MM.1S (cell line): ENCODE data around the gene ANXA6.

Experiments
- EZH2 ChIP-seq: fragments of 300-600 bp; sonication (generic); optimal IDR thresholded peaks from 2 replicates; pipeline ENCODE3; 2017; ENCODE audit warnings: low read depth, mild to moderate bottlenecking, antibody characterized with exemption, low read length, mixed read lengths
- EZH2phosphoT487 ChIP-seq: fragments of 300-600 bp; sonication (generic); IDR thresholded peaks from 2 replicates; pipeline ENCODE4 v1.6.1; 2018; ENCODE audit warnings: antibody characterized with exemption, low read length
- TF ChIP-seq, protein P1 (sequence below): fragments of 300-600 bp; sonication (generic); IDR thresholded peaks from 2 replicates; pipeline ENCODE4 v1.5.1; 2016; ENCODE audit warnings: antibody characterized with exemption, low read length, mixed read lengths

DNA sequence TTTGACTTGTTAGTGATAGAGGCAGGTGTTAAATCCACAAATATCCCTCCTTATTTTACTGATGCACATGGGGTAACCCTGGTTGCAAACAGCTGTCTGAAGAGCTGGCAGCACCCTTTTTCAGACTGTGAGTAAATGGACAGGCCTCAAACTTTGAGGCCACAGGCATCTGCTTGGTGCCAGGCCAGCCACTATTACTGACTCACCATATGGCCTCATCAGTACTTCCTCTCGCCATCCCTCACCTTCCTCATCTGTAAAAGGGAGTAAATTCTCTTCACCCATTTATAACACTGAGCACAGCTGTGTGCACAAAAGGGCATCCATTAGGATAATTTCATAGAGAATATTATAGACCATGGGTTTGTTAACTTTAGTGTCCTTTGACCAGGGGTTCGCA is 64.8 kb downstream of the ANXA6 start:
- TF ChIP-seq EZH2 (no peak), EZH2phosphoT487 (no peak)
- TF ChIP-seq, protein P1, sequence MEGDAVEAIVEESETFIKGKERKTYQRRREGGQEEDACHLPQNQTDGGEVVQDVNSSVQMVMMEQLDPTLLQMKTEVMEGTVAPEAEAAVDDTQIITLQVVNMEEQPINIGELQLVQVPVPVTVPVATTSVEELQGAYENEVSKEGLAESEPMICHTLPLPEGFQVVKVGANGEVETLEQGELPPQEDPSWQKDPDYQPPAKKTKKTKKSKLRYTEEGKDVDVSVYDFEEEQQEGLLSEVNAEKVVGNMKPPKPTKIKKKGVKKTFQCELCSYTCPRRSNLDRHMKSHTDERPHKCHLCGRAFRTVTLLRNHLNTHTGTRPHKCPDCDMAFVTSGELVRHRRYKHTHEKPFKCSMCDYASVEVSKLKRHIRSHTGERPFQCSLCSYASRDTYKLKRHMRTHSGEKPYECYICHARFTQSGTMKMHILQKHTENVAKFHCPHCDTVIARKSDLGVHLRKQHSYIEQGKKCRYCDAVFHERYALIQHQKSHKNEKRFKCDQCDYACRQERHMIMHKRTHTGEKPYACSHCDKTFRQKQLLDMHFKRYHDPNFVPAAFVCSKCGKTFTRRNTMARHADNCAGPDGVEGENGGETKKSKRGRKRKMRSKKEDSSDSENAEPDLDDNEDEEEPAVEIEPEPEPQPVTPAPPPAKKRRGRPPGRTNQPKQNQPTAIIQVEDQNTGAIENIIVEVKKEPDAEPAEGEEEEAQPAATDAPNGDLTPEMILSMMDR: no peak
